Stimulated activated CD8-positive, alpha-beta memory T cell treated with anti-CD3 and anti-CD28 coated beads, Interleukin-15, amount 100 ng/mL, for 1 hour (primary cell): ENCODE measurements around the gene MEP1A.
"Not testable (repeated sequence)": the region's sequence is repeated elsewhere in the genome, so short reads cannot be mapped to it uniquely, and the experiment has no call there.

Experiments
- DNase-seq: peaks from one replicate; pipeline ENCODE4 v3.0.0-alpha.2; 2020; ENCODE audit warnings: low read depth

The MEP1A gene

GRCh38 chr6:46834257-46834916 lies 41.2 kb downstream of the MEP1A start:
- DNase-seq, result not testable (repeated sequence)

GRCh38 chr6:46834991-46835390 lies 41.8 kb downstream of the MEP1A start:
- DNase-seq, result not testable (repeated sequence)

GRCh38 chr6:46838033-46838432 lies 44.8 kb downstream of the MEP1A start:
- DNase-seq, result no peak

DNA sequence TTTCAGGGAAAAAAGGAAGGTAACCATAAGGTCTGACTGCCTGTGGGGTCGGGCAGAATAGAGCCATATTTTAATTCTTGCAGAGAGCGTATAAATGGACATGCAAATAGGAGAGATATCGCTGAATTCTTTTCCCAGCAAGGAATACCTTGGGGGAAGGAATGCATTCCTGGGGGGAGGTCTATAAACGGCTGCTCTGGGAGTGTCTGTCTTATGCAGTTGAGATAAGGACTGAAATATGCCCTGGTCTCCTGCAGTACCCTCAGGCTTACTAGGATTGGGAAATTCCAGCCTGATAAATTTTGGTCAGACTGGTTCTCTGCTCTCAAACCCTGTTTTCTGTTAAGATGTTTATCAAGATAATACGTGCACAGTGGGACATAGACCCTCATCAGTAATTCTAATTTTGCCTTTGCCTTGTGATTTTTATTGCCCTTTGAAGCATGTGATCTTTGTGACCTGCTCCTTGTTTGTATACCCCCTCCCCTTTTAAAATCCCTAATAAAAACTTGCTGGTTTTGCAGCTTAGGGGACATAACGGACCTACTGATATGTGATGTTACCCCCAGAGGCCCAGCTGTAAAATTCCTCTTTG lies 49.2 kb downstream of the MEP1A start:
- DNase-seq, result not testable (repeated sequence)

DNA sequence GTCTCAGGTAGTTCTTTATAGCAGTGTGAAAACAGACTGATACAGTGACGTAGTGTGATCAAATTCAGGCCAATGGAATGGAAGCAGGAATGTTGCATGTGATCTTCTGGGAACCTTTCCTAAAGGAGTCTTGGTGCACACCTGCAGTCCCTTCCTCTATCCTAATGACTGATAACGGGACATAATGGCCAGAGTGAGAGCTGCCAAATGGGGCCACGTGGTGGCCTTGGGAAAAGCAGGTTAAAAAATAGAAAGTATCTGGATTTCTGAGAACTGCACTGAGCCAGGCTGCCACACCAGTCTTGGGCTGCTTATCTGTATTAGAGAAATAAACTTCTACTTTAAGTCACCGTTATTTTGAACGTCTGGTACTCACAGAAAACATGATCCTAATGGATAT lies 51.9 kb downstream of the MEP1A start:
- no peak for DNase-seq

GRCh38 chr6:46848684-46849360 lies 55.6 kb downstream of the MEP1A start:
- DNase-seq, result peak; percentile 27

DNA sequence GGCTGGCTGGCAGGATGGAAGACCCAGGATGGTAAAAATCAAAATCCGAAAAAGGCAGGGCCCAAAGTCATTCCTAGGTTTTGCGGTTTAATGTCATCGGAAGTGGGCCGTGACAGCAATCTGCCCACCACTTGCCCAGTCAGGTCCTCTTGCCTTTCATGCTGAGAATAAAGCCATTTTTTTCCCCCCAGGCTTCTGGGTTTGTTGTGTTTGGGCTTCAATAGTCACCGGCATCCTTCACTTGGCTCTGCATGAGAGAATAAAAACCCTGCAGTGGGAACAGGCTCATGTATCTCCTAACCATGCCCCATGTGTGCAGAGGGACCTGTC lies 56.1 kb downstream of the MEP1A start:
- no peak for DNase-seq

DNA sequence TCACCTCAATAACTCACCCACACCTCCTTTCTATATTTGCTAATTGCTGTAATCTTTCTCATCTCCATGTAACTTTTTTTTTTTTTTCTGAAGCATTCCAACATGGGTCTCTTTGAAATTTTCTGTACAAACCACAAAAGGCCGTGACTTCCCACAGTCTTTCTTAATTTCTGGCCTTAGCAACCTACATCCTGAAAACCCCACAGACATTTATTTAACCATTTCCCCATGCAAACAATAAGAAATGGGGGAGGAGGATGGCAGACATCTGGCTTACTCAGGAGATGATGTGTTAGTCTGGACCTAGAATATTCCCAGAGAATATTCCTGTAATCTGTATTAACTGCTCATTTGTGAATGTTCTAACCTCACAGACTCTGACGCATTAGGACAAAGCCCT lies 57.6 kb downstream of the MEP1A start:
- DNase-seq, result no peak

DNA sequence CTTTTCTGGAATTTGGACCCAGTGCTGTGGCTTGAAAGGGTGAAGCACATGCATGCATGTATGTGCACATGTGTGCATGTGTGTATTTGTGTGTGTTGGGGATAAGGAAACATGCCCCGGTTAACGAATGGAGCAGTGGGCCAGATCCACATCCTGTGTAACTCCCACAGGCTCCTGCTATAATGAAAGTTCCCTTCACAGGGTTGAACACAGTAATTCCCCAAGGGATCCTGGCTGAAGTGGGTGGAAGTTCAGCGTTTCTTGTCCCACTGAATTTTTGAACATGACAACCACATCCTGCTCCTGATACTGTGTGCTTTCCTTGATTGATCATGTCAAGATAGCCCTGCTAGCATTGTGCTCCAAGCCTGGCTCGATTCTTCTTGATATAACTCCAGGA lies 58.4 kb downstream of the MEP1A start:
- DNase-seq, result not testable (repeated sequence)

DNA sequence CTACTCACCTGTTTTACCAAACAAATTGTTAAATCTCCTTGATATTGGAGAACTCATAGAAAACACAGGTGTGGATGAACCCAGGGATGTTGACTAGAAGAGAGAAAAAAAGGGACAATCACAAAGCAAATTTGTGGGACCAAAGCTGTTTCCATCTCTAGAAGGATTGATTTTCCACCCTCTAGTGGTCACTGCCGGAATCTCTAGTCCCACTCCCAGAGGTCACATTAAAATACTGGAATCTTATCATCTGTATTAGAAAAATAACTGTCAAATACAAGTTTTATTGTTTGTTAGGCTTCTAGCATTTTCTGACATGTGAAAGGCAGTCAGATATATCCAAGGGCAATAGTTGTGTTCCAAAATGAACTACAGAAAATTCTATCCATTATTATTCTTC lies 62.8 kb downstream of the MEP1A start:
- DNase-seq, result not testable (repeated sequence)

DNA sequence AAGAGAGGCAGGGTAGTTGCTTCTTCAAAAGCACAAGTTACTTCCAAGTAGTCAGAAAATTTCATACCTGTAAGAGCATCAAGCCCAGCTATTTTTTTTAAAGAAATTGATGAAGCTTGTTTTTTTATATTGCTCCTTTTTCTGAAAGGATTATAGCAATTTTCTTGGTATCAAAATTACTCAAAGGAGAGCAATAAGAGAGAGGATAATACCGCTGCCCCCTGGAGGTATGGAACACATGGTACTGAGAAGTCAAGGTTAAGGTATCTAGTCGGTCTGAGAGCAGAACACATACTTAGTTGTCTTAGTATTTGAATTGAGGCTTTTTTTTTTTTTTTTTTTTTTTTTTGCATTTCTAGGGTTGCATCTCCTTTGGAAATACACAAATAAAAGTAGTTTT lies 69.2 kb downstream of the MEP1A start:
- no peak for DNase-seq

GRCh38 chr6:46863791-46864190 lies 70.6 kb downstream of the MEP1A start:
- DNase-seq, result no peak

GRCh38 chr6:46865221-46865620 lies 72.0 kb downstream of the MEP1A start:
- no peak for DNase-seq

DNA sequence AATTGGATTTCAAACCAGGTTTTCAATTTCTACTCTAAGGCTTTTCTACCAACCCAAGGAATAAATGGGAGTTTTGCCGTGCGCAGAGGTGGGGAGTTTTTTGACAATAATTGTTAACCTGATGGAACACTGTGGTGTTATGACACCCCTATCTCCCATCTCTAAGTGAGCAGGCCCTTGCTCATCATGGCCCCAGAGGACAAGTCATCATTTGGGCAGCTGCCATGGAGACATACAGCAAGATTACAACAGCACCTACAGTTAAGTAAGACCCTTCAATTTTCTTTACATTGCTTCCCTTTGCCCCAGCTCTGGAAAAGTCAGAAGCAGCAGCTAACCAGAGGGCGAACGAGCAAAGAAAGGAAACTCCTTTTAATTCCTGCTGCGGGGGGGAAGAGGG lies 74.2 kb downstream of the MEP1A start:
- DNase-seq, result no peak

DNA sequence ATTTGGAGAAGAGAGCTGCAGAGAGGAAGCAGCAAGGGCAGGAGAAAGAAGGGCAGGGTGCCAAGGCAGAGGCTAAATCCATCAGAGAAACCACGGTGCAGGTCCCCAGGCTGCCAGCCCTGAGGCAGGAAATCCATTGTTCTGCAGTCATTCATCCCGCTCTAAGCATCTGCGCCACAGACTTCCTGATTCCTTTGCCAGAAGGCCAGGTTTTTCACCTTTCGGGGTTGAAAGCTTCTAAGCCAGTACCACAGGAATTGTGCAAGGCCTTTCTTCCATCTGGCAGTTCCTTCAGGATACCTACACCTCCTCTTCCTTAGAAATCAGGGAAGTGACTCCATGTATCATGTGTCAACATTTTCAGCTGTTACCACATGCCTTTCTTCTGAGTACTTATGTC lies 82.9 kb downstream of the MEP1A start:
- DNase-seq, result no peak

GRCh38 chr6:46879003-46879402 lies 85.8 kb downstream of the MEP1A start:
- no peak for DNase-seq

GRCh38 chr6:46882645-46883044 lies 89.5 kb downstream of the MEP1A start:
- DNase-seq, result no peak

DNA sequence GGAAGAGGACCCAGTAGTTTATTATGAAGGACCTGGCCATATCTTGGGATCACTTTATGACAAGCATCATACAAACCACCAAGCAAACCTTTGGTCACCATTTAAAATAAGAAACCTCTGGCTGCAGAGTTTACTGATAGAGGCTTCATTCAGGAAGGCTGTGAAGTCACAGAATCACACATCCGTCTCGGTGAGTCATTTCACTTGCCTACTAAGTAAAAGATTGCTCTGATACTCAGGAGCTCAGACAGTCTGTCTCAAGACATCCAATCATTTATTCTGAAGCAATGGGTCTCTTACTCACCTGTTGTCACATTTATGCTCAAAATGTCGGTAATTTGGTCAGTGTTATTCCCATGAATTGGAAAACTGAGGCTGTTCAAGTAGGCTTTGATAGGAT lies 94.8 kb downstream of the MEP1A start:
- no peak for DNase-seq

DNA sequence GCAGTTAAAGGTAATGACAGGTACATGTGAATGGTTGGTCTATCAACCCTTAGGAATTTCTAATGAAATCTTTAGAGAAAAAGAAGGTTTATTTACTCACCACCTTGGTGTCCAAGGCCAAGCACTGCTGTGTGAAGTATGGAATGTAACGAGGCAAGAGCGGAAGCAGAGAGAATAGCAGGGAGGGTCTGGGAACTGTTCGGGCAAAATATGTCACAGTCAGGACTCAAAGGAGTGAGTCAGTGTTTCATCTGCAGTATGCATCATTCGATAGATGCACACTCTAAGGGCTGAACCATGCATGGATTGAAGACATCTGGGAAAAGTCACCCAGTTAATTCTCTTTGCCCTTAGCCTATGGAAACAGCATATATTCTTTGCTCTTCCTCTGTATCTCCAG lies 95.4 kb downstream of the MEP1A start:
- no peak for DNase-seq
